Fibroblast of lung (primary cell): ENCODE results near the gene HEBP2.

Experiments used
- EZH2 ChIP-seq: IDR thresholded peaks from 2 replicates; pipeline ENCODE4 v1.5.1; 2012; ENCODE audit warnings: low read length, control low read depth, mild to moderate bottlenecking; ENCODE audit errors: missing control alignments
- TF ChIP-seq, protein P1 (sequence below), 2 donors: IDR thresholded peaks in 1 of 2; conservative IDR thresholded peaks in 1 of 2; 1 replicate in 1 of 2; 2 replicates in 1 of 2; pipeline ENCODE4 v1.5.1; 2011 to 2012; ENCODE audit warnings: low read length in 2 of 2, control low read depth in 1 of 2, inconsistent platforms in 1 of 2, low read depth in 1 of 2, mild to moderate bottlenecking in 1 of 2

DNA sequence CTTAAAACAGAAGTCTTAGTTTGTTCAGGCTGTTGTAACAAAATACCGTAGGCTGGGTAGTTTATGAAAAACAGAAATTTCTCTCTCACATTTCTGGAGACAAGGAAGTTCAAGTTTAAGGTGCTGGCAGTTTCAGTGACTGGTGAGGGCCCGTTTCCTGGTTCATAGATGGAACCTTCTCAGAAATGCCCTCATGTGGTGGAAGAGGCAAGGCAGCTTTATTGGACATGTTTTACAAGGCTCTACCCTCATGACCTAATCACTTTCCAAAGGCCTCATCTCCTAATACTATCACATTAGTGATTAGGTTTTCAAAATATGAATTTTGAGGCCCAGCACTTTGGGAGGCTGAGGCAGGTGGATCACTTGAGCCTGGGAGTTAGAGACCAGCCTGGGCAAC is 2.4 kb downstream of the HEBP2 start:
- TF ChIP-seq, protein P1, sequence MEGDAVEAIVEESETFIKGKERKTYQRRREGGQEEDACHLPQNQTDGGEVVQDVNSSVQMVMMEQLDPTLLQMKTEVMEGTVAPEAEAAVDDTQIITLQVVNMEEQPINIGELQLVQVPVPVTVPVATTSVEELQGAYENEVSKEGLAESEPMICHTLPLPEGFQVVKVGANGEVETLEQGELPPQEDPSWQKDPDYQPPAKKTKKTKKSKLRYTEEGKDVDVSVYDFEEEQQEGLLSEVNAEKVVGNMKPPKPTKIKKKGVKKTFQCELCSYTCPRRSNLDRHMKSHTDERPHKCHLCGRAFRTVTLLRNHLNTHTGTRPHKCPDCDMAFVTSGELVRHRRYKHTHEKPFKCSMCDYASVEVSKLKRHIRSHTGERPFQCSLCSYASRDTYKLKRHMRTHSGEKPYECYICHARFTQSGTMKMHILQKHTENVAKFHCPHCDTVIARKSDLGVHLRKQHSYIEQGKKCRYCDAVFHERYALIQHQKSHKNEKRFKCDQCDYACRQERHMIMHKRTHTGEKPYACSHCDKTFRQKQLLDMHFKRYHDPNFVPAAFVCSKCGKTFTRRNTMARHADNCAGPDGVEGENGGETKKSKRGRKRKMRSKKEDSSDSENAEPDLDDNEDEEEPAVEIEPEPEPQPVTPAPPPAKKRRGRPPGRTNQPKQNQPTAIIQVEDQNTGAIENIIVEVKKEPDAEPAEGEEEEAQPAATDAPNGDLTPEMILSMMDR (conservative IDR thresholded peaks at IDR 0.05 in 1 of 2, IDR thresholded peaks at IDR 0.05 in 1 of 2; ENCODE audit: low read depth in 1 of 2, low read length in 2 of 2) = no peak
- no peak for TF ChIP-seq EZH2
